Activated naive CD4-positive, alpha-beta T cell (primary cell): ENCODE measurements around the gene GPS1.

Source experiments
- DNase-seq, 4 experiments: peaks; one replicate each; lab custom pipeline; 2025; lab: John Stamatoyannopoulos, UW

Gene GPS1

DNA sequence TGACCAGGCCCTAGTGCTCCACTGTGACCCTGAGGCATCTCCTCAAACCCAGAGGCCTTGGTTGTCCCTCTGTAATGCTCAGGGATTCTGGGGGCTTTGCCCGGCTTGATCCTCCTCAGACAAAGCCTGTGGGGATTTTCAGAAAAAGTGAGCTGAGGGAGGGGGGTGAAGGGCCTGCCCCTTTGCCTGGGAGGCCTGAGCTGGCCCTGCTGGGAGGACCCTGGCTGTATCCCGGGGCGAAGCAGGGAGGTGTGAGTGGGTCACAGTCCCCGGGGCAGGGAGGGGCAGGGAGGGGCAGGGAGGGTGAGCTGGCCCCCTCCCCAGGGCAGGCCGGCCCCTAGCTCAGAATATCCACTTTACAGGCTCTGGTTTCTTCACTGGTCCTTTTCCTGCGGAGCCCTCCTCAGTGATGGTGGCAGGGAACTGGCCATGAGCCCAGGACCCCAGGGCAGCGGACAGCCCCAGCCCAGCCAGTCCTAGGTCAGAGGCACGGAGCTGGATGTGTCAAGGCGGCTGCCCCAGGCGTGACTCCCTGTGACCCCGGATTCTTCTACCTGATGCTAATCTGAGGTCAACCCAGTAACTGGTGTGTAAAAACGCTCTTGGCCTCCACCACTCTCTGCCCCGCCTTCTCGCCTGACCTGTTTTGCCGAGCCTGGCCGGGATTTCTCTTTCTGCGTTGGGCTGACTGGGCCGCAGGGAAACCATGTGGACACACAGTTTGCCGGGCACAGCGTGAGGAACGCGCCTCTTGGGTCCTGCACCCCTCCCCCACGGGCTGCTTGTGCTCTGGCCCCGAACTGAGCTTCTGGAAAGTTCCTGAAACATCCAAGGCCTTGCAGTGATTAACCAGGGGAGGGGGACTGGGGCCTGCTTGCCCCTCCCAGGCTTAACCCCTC lies 52.1 kb downstream of the GPS1 start:
- DNase-seq = no peak

DNA sequence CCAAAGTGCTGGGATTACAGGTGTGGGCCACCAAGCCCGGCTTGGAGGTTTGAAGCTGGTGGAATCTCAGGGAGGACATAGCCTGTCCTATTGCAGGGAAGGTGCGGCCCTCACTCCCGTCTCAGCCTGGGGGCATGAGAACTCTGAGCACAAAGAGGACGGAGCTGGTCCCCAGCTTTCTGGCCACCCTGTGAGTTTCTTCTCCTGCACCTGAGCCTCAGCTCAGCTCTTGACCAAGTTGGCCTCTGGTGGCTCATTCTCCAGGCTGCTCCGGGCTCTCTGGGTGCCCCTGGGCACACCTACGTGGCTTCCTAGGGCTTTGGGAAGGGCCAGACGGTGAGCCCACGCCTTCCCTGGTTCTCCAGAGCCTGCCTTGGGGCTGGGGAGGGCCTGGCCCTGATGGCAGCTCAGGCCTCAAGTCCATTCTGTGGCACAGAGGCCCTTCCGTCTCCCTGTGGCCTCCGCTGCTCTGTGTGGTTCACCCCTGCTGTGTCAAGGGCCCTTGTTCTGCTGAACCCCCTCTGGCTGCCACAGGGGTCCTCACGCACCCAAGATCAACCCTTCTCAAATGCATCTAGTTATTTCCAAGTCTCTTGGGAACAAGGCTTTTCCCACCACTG lies 53.2 kb downstream of the GPS1 start:
- no peak for DNase-seq

DNA sequence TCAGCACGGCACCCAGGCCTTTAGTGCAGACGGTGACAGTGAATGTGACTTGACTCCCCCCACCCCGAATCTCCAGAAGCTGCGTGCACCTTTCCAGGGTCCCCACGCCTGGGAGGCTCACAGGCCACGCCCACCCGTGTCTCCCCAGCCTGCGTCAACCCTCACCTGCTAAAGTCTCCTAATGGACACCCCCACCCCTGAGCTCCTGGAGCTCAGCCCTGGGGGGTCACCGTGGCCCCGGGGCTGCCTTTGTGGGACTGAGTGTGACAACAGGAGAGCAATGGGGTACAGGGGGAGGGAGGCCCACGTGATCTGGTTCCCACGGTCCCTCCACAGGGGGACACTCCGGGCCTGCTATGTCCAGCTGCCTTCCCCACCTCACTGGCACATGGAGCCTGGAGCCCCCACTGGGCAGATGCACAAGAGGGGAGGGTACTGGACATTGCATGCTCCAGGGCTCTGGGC lies 53.8 kb downstream of the GPS1 start:
- no peak for DNase-seq

DNA sequence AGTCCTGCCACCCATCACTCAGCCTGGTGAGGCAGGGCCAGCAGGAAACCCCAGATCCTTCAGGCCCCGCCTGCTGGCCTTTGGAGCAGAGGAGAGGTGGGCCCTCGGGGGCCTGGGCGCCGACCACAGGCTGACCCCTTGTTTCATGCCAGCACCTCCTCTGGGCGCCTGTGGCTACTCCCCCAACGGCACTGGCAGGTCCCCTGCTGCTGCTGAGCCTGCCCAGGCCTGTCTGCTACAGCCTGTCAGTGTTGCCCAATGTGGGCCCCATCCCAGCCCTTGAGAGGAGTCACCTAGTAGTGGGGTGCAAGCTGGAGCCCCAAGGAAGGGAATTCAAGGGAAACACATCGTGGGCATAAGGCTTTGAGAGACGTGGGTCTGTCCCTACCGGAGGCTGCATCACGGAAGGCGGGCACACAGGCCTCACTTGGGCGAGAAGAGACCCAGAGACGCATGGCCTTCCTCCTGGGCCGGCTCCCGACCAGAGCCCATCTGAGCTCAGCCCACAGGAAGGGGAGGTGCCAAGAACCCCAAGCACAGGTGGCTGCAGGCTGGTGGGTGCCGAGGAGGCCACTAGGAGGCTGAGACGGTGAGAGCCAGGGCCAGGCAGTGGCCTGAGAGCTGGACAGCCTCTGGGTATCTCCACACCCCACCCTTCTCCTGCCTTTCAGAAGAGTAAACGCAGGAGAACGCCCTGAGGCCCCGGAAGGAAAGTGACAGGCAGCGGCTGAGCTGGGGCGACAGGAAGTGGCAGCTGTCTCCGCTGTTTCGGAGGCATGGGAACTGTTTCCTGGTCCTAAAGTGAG lies 54.4 kb downstream of the GPS1 start:
- peak in 2 of 4 experiments; percentile 45 to 57 for DNase-seq

DNA sequence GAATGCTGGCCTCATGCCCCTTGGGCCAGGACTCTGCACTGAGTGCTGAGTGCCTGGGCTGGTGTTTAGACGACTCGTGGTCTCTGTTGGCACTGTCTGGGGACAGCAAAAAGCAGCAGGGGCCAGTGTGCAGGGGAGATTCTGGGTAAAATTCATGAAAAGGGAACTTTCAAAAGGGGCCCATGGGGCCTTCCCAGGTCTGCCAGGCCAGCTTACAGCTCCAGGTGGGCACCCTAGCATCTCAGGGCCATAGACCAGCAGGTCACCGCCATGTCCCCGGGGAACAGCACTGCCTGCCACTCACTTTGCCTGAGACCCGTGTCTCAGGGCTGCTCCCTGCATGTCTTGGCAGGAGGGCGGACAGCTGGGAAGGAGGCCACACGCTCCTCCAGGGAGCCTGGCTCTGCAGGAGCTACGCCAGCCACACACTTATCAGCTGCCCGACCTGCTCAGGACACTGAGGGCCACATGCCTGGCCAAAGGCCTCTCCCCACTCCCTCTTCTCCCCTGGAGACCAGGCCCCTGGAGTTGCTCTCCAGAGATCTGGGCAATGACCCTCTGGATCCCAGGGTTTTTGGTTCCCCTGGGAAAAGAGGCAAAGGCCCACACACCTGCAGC lies 55.1 kb downstream of the GPS1 start:
- DNase-seq = no peak
